Progenitor cell of endocrine pancreas (in vitro differentiated cells): ENCODE results near the gene NCKAP5. TPM values are rescaled to one million over a fixed set of nuclear protein-coding genes. Genes with fewer than 3 reads are reported as not detected.

Source experiments
- DNase-seq: peaks from one replicate; pipeline ENCODE4 v3.0.0; 2021; ENCODE audit warnings: low spot score; ENCODE audit not compliant: unreplicated experiment
- H3K27ac Mint-ChIP-seq: 2 replicates; pipeline ENCODE4 v1.8.0; 2021; ENCODE audit warnings: mild to moderate bottlenecking, moderate library complexity, mixed read lengths
- H3K27me3 Mint-ChIP-seq: 2 replicates; pipeline ENCODE4 v1.8.0; 2021; ENCODE audit warnings: mixed read lengths
- H3K36me3 Mint-ChIP-seq: 2 replicates; pipeline ENCODE4 v1.8.0; 2022; ENCODE audit warnings: mixed read lengths; ENCODE audit not compliant: insufficient read depth
- H3K4me1 Mint-ChIP-seq: 2 replicates; pipeline ENCODE4 v1.8.0; 2021; ENCODE audit warnings: low read depth, mixed read lengths
- H3K4me3 Mint-ChIP-seq: 2 replicates; pipeline ENCODE4 v1.8.0; 2021; ENCODE audit warnings: low read depth, mild to moderate bottlenecking, moderate library complexity, mixed read lengths
- H3K9me3 Mint-ChIP-seq: 2 replicates; pipeline ENCODE4 v1.8.0; 2021; ENCODE audit warnings: low read depth, mixed read lengths
- CTCF ChIP-seq: fragments of 200-600 bp; sonication (generic); IDR thresholded peaks from one replicate; pipeline ENCODE4 v1.5.0; 2021; ENCODE audit warnings: antibody characterized with exemption, mild to moderate bottlenecking; ENCODE audit not compliant: unreplicated experiment
- total RNA-seq: library from RNA; stranded (reverse); gene quantifications from 2 replicates; pipeline ENCODE4 v1.2.1, GENCODE V29; 2021

NCKAP5 gene
- total RNA-seq, 1 donor from 2014 or later = 1.7 TPM

GRCh38 chr2:133424876-133425275 is 143.4 kb downstream of the NCKAP5 start:
- peaks cover 19% of the 10 kb centered on the region for H3K4me1 Mint-ChIP-seq
- H3K27ac Mint-ChIP-seq = no peak overlapping the region
- no peak for DNase-seq
- H3K36me3 Mint-ChIP-seq = no peaks in the 10 kb centered on the region
- peaks cover 5% of the 10 kb centered on the region for H3K27me3 Mint-ChIP-seq
- no peak overlapping the region for H3K4me3 Mint-ChIP-seq
- TF ChIP-seq CTCF = no peak
- no peaks in the 10 kb centered on the region for H3K9me3 Mint-ChIP-seq

- no peak for TF ChIP-seq CTCF
- Mint-ChIP-seq H3K27ac (no peak overlapping the region), H3K4me3 (no peak overlapping the region), H3K27me3 (peaks cover 5% of the 10 kb centered on the region), H3K9me3 (no peaks in the 10 kb centered on the region), H3K4me1 (peaks cover 22% of the 10 kb centered on the region), H3K36me3 (no peaks in the 10 kb centered on the region)
- DNase-seq = no peak
Measured at GRCh38 chr2:133422931-133423351, 145.3 kb downstream of the NCKAP5 start.

- peaks cover 5% of the 10 kb centered on the region for H3K27me3 Mint-ChIP-seq
- H3K4me1 Mint-ChIP-seq = peaks cover 22% of the 10 kb centered on the region
- no peak for TF ChIP-seq CTCF
- no peak overlapping the region for H3K4me3 Mint-ChIP-seq
- no peaks in the 10 kb centered on the region for H3K36me3 Mint-ChIP-seq
- peak overlapping the region; percentile 34 for H3K27ac Mint-ChIP-seq
- no peak for DNase-seq
- no peaks in the 10 kb centered on the region for H3K9me3 Mint-ChIP-seq
Measured at GRCh38 chr2:133421516-133422324, 146.5 kb downstream of the NCKAP5 start.

DNA sequence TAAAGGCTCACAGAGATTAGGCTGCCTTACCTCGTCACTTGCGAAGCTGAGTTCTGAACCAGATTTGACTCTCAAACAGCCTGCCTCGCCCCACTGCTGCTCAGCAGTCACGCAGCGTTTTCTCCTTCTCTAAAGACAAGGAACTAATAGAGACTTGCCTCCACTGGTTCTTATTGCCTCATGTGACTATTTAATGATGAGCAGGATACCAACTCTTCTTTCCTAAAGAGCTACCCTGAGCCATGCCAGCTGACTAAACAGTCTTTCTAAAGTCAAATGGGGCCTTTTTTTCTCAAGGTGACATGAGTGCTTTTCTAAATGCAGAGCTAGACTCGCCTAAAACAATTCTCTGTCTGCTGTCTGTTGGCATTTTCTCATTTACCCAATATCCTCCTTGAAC is 147.5 kb downstream of the NCKAP5 start:
- Mint-ChIP-seq H3K27ac (no peak overlapping the region), H3K36me3 (no peaks in the 10 kb centered on the region), H3K9me3 (no peaks in the 10 kb centered on the region), H3K4me3 (no peak overlapping the region), H3K4me1 (peaks cover 22% of the 10 kb centered on the region), H3K27me3 (peaks cover 5% of the 10 kb centered on the region)
- TF ChIP-seq CTCF = no peak
- DNase-seq = no peak

GRCh38 chr2:133418671-133419070 is 149.6 kb downstream of the NCKAP5 start:
- peaks cover 22% of the 10 kb centered on the region for H3K4me1 Mint-ChIP-seq
- no peak for TF ChIP-seq CTCF
- H3K9me3 Mint-ChIP-seq = no peaks in the 10 kb centered on the region
- no peak overlapping the region for H3K27ac Mint-ChIP-seq
- H3K4me3 Mint-ChIP-seq = no peak overlapping the region
- DNase-seq = no peak
- no peaks in the 10 kb centered on the region for H3K27me3 Mint-ChIP-seq
- no peaks in the 10 kb centered on the region for H3K36me3 Mint-ChIP-seq
